ENCODE measurements around the gene SCAMP5. TPM values are rescaled to one million over a fixed set of nuclear protein-coding genes. Genes with fewer than 3 reads are reported as not detected.
A peak's percentile ranks its signal among the peaks of the same experiment; 100 is the strongest.

SCAMP5 gene
- total and polyA plus RNA-seq, 2 of the 13 experiments (the other 11 are each of a cell fraction or from before 2014, with no cell fraction given) = 34.3 to 49.0 TPM

- TF ChIP-seq YEATS4 (CRISPR knock-in tag; IDR thresholded peaks at IDR 0.05; ENCODE audit: borderline replicate concordance) = no peak; the same call in 1 of the 2 replicates
- TF ChIP-seq ZSCAN9 (CRISPR knock-in tag; IDR thresholded peaks at IDR 0.05; ENCODE audit: borderline replicate concordance) = peak; percentile 64; the same call in 1 of the 2 replicates
- peak in 1 of 2 experiments; percentile 77; a peak in 1 of 4 replicates for TF ChIP-seq KLF16 (CRISPR knock-in tag; IDR thresholded peaks at IDR 0.05)
- TF ChIP-seq ZNF276 (CRISPR knock-in tag; IDR thresholded peaks at IDR 0.05; ENCODE audit: low read depth) = peak; percentile 34; the same call in 1 of the 2 replicates
- no peak for TF ChIP-seq ETV6 (CRISPR knock-in tag; conservative IDR thresholded peaks at IDR 0.05)
- peak; percentile 95 for TF ChIP-seq TFDP2 (CRISPR knock-in tag; IDR thresholded peaks at IDR 0.05)
- TF ChIP-seq RBFOX2 (IDR thresholded peaks at IDR 0.05; ENCODE audit: low read depth, low read length) = peak; percentile 97
- TF ChIP-seq ZBTB43 (CRISPR knock-in tag; conservative IDR thresholded peaks at IDR 0.05) = no peak
- peak; percentile 81 for TF ChIP-seq HNRNPH1 (optimal IDR thresholded peaks at IDR 0.05; ENCODE audit: low read depth, low read length)
- peak; percentile 87 for TF ChIP-seq SAP130 (CRISPR knock-in tag; IDR thresholded peaks at IDR 0.05; ENCODE audit: low read depth)
- TF ChIP-seq ZNF776 (CRISPR knock-in tag; IDR thresholded peaks at IDR 0.05) = 0 out of 2 replicates have a peak, but pooled peaks have one; percentile 57
- no peak for TF ChIP-seq ZNF180 (CRISPR knock-in tag; IDR thresholded peaks at IDR 0.05; ENCODE audit: borderline replicate concordance, low read depth)
- 0 out of 2 replicates have a peak, but pooled peaks have one; percentile 61 for TF ChIP-seq GATA4 (IDR thresholded peaks at IDR 0.05; ENCODE audit: borderline replicate concordance, low read depth)
- no peak for TF ChIP-seq ZNF737 (CRISPR knock-in tag; IDR thresholded peaks at IDR 0.05; ENCODE audit: borderline replicate concordance)
- TF ChIP-seq AKNA (CRISPR knock-in tag; IDR thresholded peaks at IDR 0.05; ENCODE audit: borderline replicate concordance) = no peak
- TF ChIP-seq ATAD3A (CRISPR knock-in tag; IDR thresholded peaks at IDR 0.05) = no peak
- TF ChIP-seq TOPORS (CRISPR knock-in tag; IDR thresholded peaks at IDR 0.05) = peak; percentile 82
- peak; percentile 79; the same call in 1 of the 2 replicates for TF ChIP-seq KAT7 (CRISPR knock-in tag; IDR thresholded peaks at IDR 0.05; ENCODE audit: borderline replicate concordance)
- 0 out of 2 replicates have a peak, but pooled peaks have one; percentile 34 for TF ChIP-seq THYN1 (CRISPR knock-in tag; IDR thresholded peaks at IDR 0.05; ENCODE audit: borderline replicate concordance, low read depth)
- peak; percentile 80; the same call in 1 of the 2 replicates for TF ChIP-seq AHR (CRISPR knock-in tag; IDR thresholded peaks at IDR 0.05)
Observed at GRCh38 chr15:75023181-75023871, 28.0 kb downstream of the SCAMP5 start, which contains the start of gene PPCDC (continued).

Data from HepG2 (cell line).